Measurements from ENCODE around the gene TMEM202. TPM values are rescaled to one million over a fixed set of nuclear protein-coding genes. Genes with fewer than 3 reads are reported as not detected.

Gene TMEM202
- total and polyA plus RNA-seq, 5 donors from 2014 or later = not detected

- peaks cover 36% of the 10 kb centered on the region for H3K27me3 Mint-ChIP-seq
- H3K27ac Mint-ChIP-seq = no peak overlapping the region
- no peak for DNase-seq
Observed at GRCh38 chr15:72451224-72451623, 53.1 kb downstream of the TMEM202 start.

GRCh38 chr15:72456684-72457083, 58.6 kb downstream of the TMEM202 start:
- no peaks in the 10 kb centered on the region for H3K36me3 ChIP-seq (ENCODE audit: control insufficient read depth, insufficient read depth, low read length)
- peaks cover 7% of the 10 kb centered on the region for H3K27me3 ChIP-seq (ENCODE audit: control insufficient read depth, insufficient read depth, low read length)
- ATAC-seq (ENCODE audit: low read depth in 2 of 2) (no peak), DNase-seq (no peak)
- no peak overlapping the region for H3K4me3 ChIP-seq (ENCODE audit: low read depth, low read length)
- H3K4me1 Mint-ChIP-seq = peaks cover under 1 to 8% (median 3%) of the 10 kb centered on the region in 4 donors
- peaks cover 0 to 2% (median 0%) of the 10 kb centered on the region in 7 donors for H3K9me3 Mint-ChIP-seq
- H3K27ac Mint-ChIP-seq = no peak overlapping the region
- H3K9me3 ChIP-seq (ENCODE audit: control insufficient read depth in 2 of 2, low read length in 2 of 2) = no peaks in the 10 kb centered on the region
- H3K4me3 Mint-ChIP-seq = no peak overlapping the region
- peaks cover 8% of the 10 kb centered on the region for H3K27me3 Mint-ChIP-seq
- H3K4me1 ChIP-seq (ENCODE audit: control insufficient read depth, insufficient read depth, low read length, poor library complexity, severe bottlenecking) = peaks cover 4% of the 10 kb centered on the region
- no peaks in the 10 kb centered on the region for H3K36me3 Mint-ChIP-seq
- H3K27ac ChIP-seq (ENCODE audit: insufficient read depth, low read length, poor library complexity, severe bottlenecking) = no peak overlapping the region

More at GRCh38 chr15:72451224-72451623, 53.1 kb downstream of the TMEM202 start:
- no peak overlapping the region for H3K27ac ChIP-seq (ENCODE audit: insufficient read depth, low read length, poor library complexity, severe bottlenecking)
- Mint-ChIP-seq H3K9me3 (peaks cover 0 to 3% (median 0%) of the 10 kb centered on the region in 7 donors), H3K36me3 (no peaks in the 10 kb centered on the region), H3K4me1 (no peaks in the 10 kb centered on the region), H3K4me3 (no peak overlapping the region)
- no peaks in the 10 kb centered on the region for H3K9me3 ChIP-seq (ENCODE audit: control insufficient read depth in 2 of 2, low read length in 2 of 2)
- no peak for ATAC-seq (ENCODE audit: low read depth in 2 of 2)
- H3K4me3 ChIP-seq (ENCODE audit: low read depth, low read length) = no peak overlapping the region
- peaks cover 16% of the 10 kb centered on the region for H3K27me3 ChIP-seq (ENCODE audit: control insufficient read depth, insufficient read depth, low read length)
- no peaks in the 10 kb centered on the region for H3K4me1 ChIP-seq (ENCODE audit: control insufficient read depth, insufficient read depth, low read length, poor library complexity, severe bottlenecking)
- H3K36me3 ChIP-seq (ENCODE audit: control insufficient read depth, insufficient read depth, low read length) = no peaks in the 10 kb centered on the region

Other genes with a start within 250 kb of the TMEM202 start
- gene GRAMD2A, start 200.5 kb upstream of the TMEM202 start, total RNA-seq = not detected
- not detected for gene GRAMD2A, start 200.5 kb upstream of the TMEM202 start, polyA plus RNA-seq
- 332 TPM for gene PKM, start 167.1 kb upstream of the TMEM202 start, total RNA-seq
- gene PKM, start 167.1 kb upstream of the TMEM202 start, polyA plus RNA-seq = 100 to 1,000 TPM; 380 to 510 (median 440) TPM
- 101 TPM for gene PARP6, start 125.8 kb upstream of the TMEM202 start, total RNA-seq
- 10 to 100 TPM; 14.5 to 19.2 (median 16.0) TPM for gene PARP6, start 125.8 kb upstream of the TMEM202 start, polyA plus RNA-seq
- gene CELF6, start 78.1 kb upstream of the TMEM202 start, total RNA-seq = 1.7 TPM
- gene CELF6, start 78.1 kb upstream of the TMEM202 start, polyA plus RNA-seq = under 1 TPM in 1 of 4 donors, not detected in 3; 0.14 TPM
- 88.1 TPM for gene HEXA, start 22.3 kb upstream of the TMEM202 start, total RNA-seq
- gene HEXA, start 22.3 kb upstream of the TMEM202 start, polyA plus RNA-seq = 10 to 100 TPM; 81.9 to 97.4 (median 89.4) TPM
- 242 TPM for gene ARIH1, start 76.0 kb downstream of the TMEM202 start, total RNA-seq
- gene ARIH1, start 76.0 kb downstream of the TMEM202 start, polyA plus RNA-seq = 10 to 100 TPM; 13.1 to 22.8 (median 14.7) TPM